Measurements from ENCODE around the gene PRR19. TPM values are rescaled to one million over a fixed set of nuclear protein-coding genes. Genes with fewer than 3 reads are reported as not detected.

Gene PRR19
- polyA plus RNA-seq, 1 donor = 0.49 TPM

GRCh38 chr19:42271045-42271419 is 30.9 kb upstream of the PRR19 start:
- DNase-seq (ENCODE audit: low read depth) = no peak

GRCh38 chr19:42271861-42272534 is 29.9 kb upstream of the PRR19 start:
- no peak for DNase-seq (ENCODE audit: low read depth)

GRCh38 chr19:42272535-42272897 is 29.4 kb upstream of the PRR19 start:
- DNase-seq (ENCODE audit: low read depth) = no peak

GRCh38 chr19:42272989-42273406 is 28.9 kb upstream of the PRR19 start:
- DNase-seq (ENCODE audit: low read depth) = no peak

GRCh38 chr19:42273407-42274064 is 28.4 kb upstream of the PRR19 start:
- DNase-seq (ENCODE audit: low read depth) = no peak

- no peak for DNase-seq (ENCODE audit: low read depth)
Measured at GRCh38 chr19:42274065-42274682, 27.8 kb upstream of the PRR19 start.

GRCh38 chr19:42275103-42275502 is 26.8 kb upstream of the PRR19 start:
- DNase-seq (ENCODE audit: low read depth) = no peak

GRCh38 chr19:42275517-42275916 is 26.4 kb upstream of the PRR19 start:
- DNase-seq (ENCODE audit: low read depth) = no peak

GRCh38 chr19:42276284-42276683 is 25.6 kb upstream of the PRR19 start:
- DNase-seq (ENCODE audit: low read depth) = no peak

GRCh38 chr19:42276821-42277220 is 25.1 kb upstream of the PRR19 start:
- no peak for DNase-seq (ENCODE audit: low read depth)

GRCh38 chr19:42277821-42278451 is 24.0 kb upstream of the PRR19 start:
- no peak for DNase-seq (ENCODE audit: low read depth)

GRCh38 chr19:42278452-42279154 is 23.3 kb upstream of the PRR19 start:
- no peak for DNase-seq (ENCODE audit: low read depth)

GRCh38 chr19:42279155-42279901 is 22.6 kb upstream of the PRR19 start:
- DNase-seq (ENCODE audit: low read depth) = no peak

GRCh38 chr19:42279902-42280814 is 21.8 kb upstream of the PRR19 start:
- no peak for DNase-seq (ENCODE audit: low read depth)

- DNase-seq (ENCODE audit: low read depth) = no peak
Measured at GRCh38 chr19:42280815-42281145, 21.2 kb upstream of the PRR19 start.

- DNase-seq (ENCODE audit: low read depth) = no peak
Measured at GRCh38 chr19:42281146-42281826, 20.6 kb upstream of the PRR19 start.

GRCh38 chr19:42281827-42282762 is 19.8 kb upstream of the PRR19 start:
- DNase-seq (ENCODE audit: low read depth) = no peak

- no peak for DNase-seq (ENCODE audit: low read depth)
Measured at GRCh38 chr19:42282819-42283187, 19.1 kb upstream of the PRR19 start.
